SK-N-SH (cell line): ENCODE measurements around the gene RBM47.

Experiments used
- ELF1 ChIP-seq: IDR thresholded peaks from 2 replicates; pipeline ENCODE4 v1.4.0; 2012
- EZH2phosphoT487 ChIP-seq: fragments of 200-600 bp; sonication (generic); IDR thresholded peaks from 2 replicates; pipeline ENCODE4 v1.6.1; 2017; ENCODE audit warnings: low read depth, mixed run types, mild to moderate bottlenecking, antibody characterized with exemption, moderate library complexity, borderline replicate concordance
- NFIC ChIP-seq: IDR thresholded peaks from 2 replicates; pipeline ENCODE4 v1.4.0; 2012; ENCODE audit warnings: borderline replicate concordance
- POLR2AphosphoS5 ChIP-seq: IDR thresholded peaks from 2 replicates; pipeline ENCODE4 v1.6.1; 2012; ENCODE audit warnings: low read depth, low read length
- RAD21 ChIP-seq: IDR thresholded peaks from 2 replicates; pipeline ENCODE4 v1.6.1; 2012; ENCODE audit warnings: mild to moderate bottlenecking, low read length
- SMC3 ChIP-seq: IDR thresholded peaks from 2 replicates; pipeline ENCODE4 v1.6.1; 2012; ENCODE audit warnings: low read depth, low read length, improper control_type of control experiment
- YY1 ChIP-seq: IDR thresholded peaks from 2 replicates; pipeline ENCODE4 v1.4.0; 2012; ENCODE audit warnings: low read depth, mild to moderate bottlenecking
- TF ChIP-seq, protein P1 (sequence below): fragments of 200-600 bp; sonication (generic); IDR thresholded peaks from 2 replicates; pipeline ENCODE4 v1.6.1; 2017; ENCODE audit warnings: antibody characterized with exemption, mild to moderate bottlenecking, moderate library complexity
- TF ChIP-seq, protein P2 (sequence below): IDR thresholded peaks from 2 replicates; pipeline ENCODE4 v1.6.1; 2012; ENCODE audit warnings: mild to moderate bottlenecking, low read depth, low read length, moderate library complexity

DNA sequence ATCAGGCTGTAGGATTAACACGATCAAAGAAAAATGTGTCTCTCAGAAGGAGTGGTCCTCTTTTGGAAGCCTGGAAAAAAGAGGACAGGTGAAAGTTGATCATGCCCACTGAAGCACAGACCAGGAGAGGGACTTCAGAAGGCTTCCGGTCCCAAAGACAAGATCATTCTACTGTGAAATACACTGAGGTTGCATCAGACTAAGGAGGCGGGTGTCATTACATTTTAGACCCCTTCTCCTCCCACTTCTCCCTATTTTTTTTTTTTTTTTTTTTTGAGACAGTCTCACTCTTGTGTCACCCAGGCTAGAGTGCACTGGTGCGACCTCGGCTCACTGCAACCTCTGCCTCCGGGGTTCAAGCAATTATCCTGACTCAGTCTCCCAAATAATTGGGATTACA is 67.5 kb downstream of the RBM47 start:
- TF ChIP-seq, protein P1, sequence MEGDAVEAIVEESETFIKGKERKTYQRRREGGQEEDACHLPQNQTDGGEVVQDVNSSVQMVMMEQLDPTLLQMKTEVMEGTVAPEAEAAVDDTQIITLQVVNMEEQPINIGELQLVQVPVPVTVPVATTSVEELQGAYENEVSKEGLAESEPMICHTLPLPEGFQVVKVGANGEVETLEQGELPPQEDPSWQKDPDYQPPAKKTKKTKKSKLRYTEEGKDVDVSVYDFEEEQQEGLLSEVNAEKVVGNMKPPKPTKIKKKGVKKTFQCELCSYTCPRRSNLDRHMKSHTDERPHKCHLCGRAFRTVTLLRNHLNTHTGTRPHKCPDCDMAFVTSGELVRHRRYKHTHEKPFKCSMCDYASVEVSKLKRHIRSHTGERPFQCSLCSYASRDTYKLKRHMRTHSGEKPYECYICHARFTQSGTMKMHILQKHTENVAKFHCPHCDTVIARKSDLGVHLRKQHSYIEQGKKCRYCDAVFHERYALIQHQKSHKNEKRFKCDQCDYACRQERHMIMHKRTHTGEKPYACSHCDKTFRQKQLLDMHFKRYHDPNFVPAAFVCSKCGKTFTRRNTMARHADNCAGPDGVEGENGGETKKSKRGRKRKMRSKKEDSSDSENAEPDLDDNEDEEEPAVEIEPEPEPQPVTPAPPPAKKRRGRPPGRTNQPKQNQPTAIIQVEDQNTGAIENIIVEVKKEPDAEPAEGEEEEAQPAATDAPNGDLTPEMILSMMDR, result no peak
- TF ChIP-seq YY1 (no peak), POLR2AphosphoS5 (no peak), ELF1 (no peak), EZH2phosphoT487 (no peak), NFIC (no peak), SMC3 (no peak), RAD21 (no peak)
- TF ChIP-seq, protein P2, sequence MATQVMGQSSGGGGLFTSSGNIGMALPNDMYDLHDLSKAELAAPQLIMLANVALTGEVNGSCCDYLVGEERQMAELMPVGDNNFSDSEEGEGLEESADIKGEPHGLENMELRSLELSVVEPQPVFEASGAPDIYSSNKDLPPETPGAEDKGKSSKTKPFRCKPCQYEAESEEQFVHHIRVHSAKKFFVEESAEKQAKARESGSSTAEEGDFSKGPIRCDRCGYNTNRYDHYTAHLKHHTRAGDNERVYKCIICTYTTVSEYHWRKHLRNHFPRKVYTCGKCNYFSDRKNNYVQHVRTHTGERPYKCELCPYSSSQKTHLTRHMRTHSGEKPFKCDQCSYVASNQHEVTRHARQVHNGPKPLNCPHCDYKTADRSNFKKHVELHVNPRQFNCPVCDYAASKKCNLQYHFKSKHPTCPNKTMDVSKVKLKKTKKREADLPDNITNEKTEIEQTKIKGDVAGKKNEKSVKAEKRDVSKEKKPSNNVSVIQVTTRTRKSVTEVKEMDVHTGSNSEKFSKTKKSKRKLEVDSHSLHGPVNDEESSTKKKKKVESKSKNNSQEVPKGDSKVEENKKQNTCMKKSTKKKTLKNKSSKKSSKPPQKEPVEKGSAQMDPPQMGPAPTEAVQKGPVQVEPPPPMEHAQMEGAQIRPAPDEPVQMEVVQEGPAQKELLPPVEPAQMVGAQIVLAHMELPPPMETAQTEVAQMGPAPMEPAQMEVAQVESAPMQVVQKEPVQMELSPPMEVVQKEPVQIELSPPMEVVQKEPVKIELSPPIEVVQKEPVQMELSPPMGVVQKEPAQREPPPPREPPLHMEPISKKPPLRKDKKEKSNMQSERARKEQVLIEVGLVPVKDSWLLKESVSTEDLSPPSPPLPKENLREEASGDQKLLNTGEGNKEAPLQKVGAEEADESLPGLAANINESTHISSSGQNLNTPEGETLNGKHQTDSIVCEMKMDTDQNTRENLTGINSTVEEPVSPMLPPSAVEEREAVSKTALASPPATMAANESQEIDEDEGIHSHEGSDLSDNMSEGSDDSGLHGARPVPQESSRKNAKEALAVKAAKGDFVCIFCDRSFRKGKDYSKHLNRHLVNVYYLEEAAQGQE, result no peak
